ENCODE data around the gene ICAM2.

- TF ChIP-seq CTCF (IDR thresholded peaks at IDR 0.05), result no peak
- no peak for TF ChIP-seq POLR2A (IDR thresholded peaks at IDR 0.05)
- no peak for TF ChIP-seq POLR2AphosphoS5 (IDR thresholded peaks at IDR 0.05)
Observed at GRCh38 chr17:63999680-64000531, 20.5 kb downstream of the ICAM2 start.
